Neural cell (in vitro differentiated cells): ENCODE data around the gene CPEB2. TPM values are rescaled to one million over a fixed set of nuclear protein-coding genes. Genes with fewer than 3 reads are reported as not detected.

Source experiments
- H2AFZ ChIP-seq: fragments of 200-600, 300-800 bp; sonication (generic), shearing (Covaris generic); 2 replicates; pipeline ENCODE4 v1.6.0; 2014; ENCODE audit warnings: low read depth, mild to moderate bottlenecking, antibody characterized with exemption, low read length, moderate library complexity
- H3F3A ChIP-seq: fragments of 200-600 bp; shearing (Covaris generic); 2 replicates; pipeline ENCODE4 v1.6.1; 2016; ENCODE audit warnings: mild to moderate bottlenecking, moderate library complexity, mixed read lengths, antibody characterized with exemption, low read length; ENCODE audit not compliant: insufficient read depth, poor library complexity, severe bottlenecking
- H3K27ac ChIP-seq: fragments of 200-600, 300-800 bp; sonication (generic), shearing (Covaris generic); 2 replicates; pipeline ENCODE4 v1.5.1; 2014; ENCODE audit warnings: mild to moderate bottlenecking, low read length, moderate library complexity
- H3K27me3 ChIP-seq: fragments of 300-800, 200-600 bp; sonication (generic), shearing (Covaris generic); 2 replicates; pipeline ENCODE4 v1.6.0; 2014; ENCODE audit warnings: mild to moderate bottlenecking, low read depth, low read length, moderate library complexity; ENCODE audit not compliant: insufficient read depth
- H3K36me3 ChIP-seq: fragments of 300-800, 200-600 bp; sonication (generic), shearing (Covaris generic); 2 replicates; pipeline ENCODE4 v1.5.1; 2014; ENCODE audit warnings: mild to moderate bottlenecking, antibody characterized with exemption, low read length, moderate library complexity; ENCODE audit not compliant: insufficient read depth
- H3K4me2 ChIP-seq: fragments of 300-800, 200-600 bp; sonication (generic), shearing (Covaris generic); 2 replicates; pipeline ENCODE4 v1.6.0; 2014; ENCODE audit warnings: mild to moderate bottlenecking, low read length
- H3K4me3 ChIP-seq: fragments of 300-800, 200-600 bp; sonication (generic), shearing (Covaris generic); 2 replicates; pipeline ENCODE4 v1.5.1; 2014; ENCODE audit warnings: mild to moderate bottlenecking, low read length, moderate library complexity
- H3K79me2 ChIP-seq: fragments of 200-600 bp; shearing (Covaris generic); replicated peaks from 2 replicates; pipeline ENCODE4 v1.6.0; 2014; ENCODE audit warnings: mild to moderate bottlenecking, low read length, moderate library complexity; ENCODE audit not compliant: insufficient read depth
- H3K9ac ChIP-seq: fragments of 300-800, 200-600 bp; sonication (generic), shearing (Covaris generic); 2 replicates; pipeline ENCODE4 v1.6.1; 2016; ENCODE audit warnings: mild to moderate bottlenecking, low read length, mixed read lengths
- H3K9me2 ChIP-seq: fragments of 200-600 bp; shearing (Covaris generic); 2 replicates; pipeline ENCODE4 v1.6.1; 2016; ENCODE audit warnings: mild to moderate bottlenecking, low read length, mixed read lengths; ENCODE audit not compliant: insufficient read depth
- H3K9me3 ChIP-seq: fragments of 200-600, 300-800 bp; sonication (generic), shearing (Covaris generic); 2 replicates; pipeline ENCODE4 v1.6.1; 2016; ENCODE audit warnings: mild to moderate bottlenecking, mixed run types, low read length, moderate library complexity, mixed read lengths
- H4K20me1 ChIP-seq: fragments of 200-600 bp; shearing (Covaris generic); 2 replicates; pipeline ENCODE4 v1.6.1; 2016; ENCODE audit warnings: mild to moderate bottlenecking, mixed run types; ENCODE audit not compliant: insufficient read depth
- EP300 ChIP-seq: fragments of 450-650 bp; conservative IDR thresholded peaks from 2 replicates; pipeline ENCODE4 v1.6.1; 2014; ENCODE audit warnings: antibody characterized with exemption, mild to moderate bottlenecking, moderate library complexity; ENCODE audit not compliant: poor library complexity, severe bottlenecking
- EZH2 ChIP-seq: fragments of 200-600, 300-800 bp; shearing (Covaris generic), sonication (generic); IDR thresholded peaks from 2 replicates; pipeline ENCODE4 v1.6.1; 2014; ENCODE audit warnings: antibody characterized with exemption, low read length, borderline replicate concordance, mild to moderate bottlenecking; ENCODE audit not compliant: insufficient read depth, poor library complexity, severe bottlenecking
- MXI1 ChIP-seq: fragments of 450-650 bp; conservative IDR thresholded peaks from 2 replicates; pipeline ENCODE4 v1.6.1; 2014; ENCODE audit warnings: antibody characterized with exemption, mild to moderate bottlenecking; ENCODE audit not compliant: poor library complexity, severe bottlenecking
- POLR2AphosphoS5 ChIP-seq: IDR thresholded peaks from 2 replicates; pipeline ENCODE4 v1.6.1; 2012
- RAD21 ChIP-seq: fragments of 450-650 bp; conservative IDR thresholded peaks from 2 replicates; pipeline ENCODE4 v1.6.1; 2014; ENCODE audit warnings: antibody characterized with exemption, mild to moderate bottlenecking, moderate library complexity
- SMC3 ChIP-seq: fragments of 450-650 bp; conservative IDR thresholded peaks from 2 replicates; pipeline ENCODE4 v1.6.1; 2014; ENCODE audit warnings: antibody characterized with exemption, mild to moderate bottlenecking, moderate library complexity; ENCODE audit not compliant: poor library complexity
- TAF1 ChIP-seq: IDR thresholded peaks from 2 replicates; pipeline ENCODE4 v1.6.1; 2012; ENCODE audit warnings: low read depth
- polyA plus RNA-seq: library from polyadenylated mRNA; depleted of rRNA; stranded (reverse); fragments of >200 nt; gene quantifications from 2 replicates; pipeline ENCODE4 v1.2.3, GENCODE V29; 2014
- TF ChIP-seq, protein P1 (sequence below): IDR thresholded peaks from 2 replicates; pipeline ENCODE4 v1.6.1; 2012; ENCODE audit warnings: borderline replicate concordance
- TF ChIP-seq, protein P2 (sequence below): fragments of 450-650 bp; IDR thresholded peaks from 2 replicates; pipeline ENCODE4 v1.5.1; 2014; ENCODE audit warnings: antibody characterized with exemption, mild to moderate bottlenecking, moderate library complexity; ENCODE audit not compliant: poor library complexity, severe bottlenecking

CPEB2 gene
- polyA plus RNA-seq, 1 donor from 2014 or later: 12.4 TPM

DNA sequence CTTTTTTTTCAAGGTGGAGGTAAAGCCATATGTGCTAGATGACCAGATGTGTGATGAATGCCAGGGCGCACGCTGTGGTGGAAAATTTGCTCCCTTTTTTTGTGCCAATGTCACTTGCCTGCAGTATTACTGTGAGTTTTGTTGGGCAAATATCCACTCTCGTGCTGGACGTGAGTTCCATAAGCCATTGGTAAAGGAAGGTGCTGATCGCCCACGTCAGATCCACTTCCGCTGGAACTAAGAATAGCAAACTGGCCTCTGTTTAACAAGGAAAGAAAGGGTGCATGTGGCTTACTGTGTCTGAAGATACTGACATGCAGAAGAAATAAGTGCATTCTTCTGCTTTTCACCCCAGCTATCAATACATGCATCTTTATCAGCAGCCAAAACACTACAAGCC lies 63.9 kb downstream of the CPEB2 start:
- Histone ChIP-seq H3K9ac (no peak overlapping the region), H2AFZ (no peak overlapping the region), H3K27ac (no peak overlapping the region), H3K4me3 (no peak overlapping the region), H3K79me2 (no peaks in the 10 kb centered on the region), H3K9me2 (no peaks in the 10 kb centered on the region), H3K9me3 (no peaks in the 10 kb centered on the region), H3K36me3 (peaks cover 5% of the 10 kb centered on the region), H3F3A (no peaks in the 10 kb centered on the region), H3K27me3 (no peaks in the 10 kb centered on the region), H3K4me2 (no peak overlapping the region), H4K20me1 (no peaks in the 10 kb centered on the region)
- TF ChIP-seq MXI1: no peak
- TF ChIP-seq, protein P1, sequence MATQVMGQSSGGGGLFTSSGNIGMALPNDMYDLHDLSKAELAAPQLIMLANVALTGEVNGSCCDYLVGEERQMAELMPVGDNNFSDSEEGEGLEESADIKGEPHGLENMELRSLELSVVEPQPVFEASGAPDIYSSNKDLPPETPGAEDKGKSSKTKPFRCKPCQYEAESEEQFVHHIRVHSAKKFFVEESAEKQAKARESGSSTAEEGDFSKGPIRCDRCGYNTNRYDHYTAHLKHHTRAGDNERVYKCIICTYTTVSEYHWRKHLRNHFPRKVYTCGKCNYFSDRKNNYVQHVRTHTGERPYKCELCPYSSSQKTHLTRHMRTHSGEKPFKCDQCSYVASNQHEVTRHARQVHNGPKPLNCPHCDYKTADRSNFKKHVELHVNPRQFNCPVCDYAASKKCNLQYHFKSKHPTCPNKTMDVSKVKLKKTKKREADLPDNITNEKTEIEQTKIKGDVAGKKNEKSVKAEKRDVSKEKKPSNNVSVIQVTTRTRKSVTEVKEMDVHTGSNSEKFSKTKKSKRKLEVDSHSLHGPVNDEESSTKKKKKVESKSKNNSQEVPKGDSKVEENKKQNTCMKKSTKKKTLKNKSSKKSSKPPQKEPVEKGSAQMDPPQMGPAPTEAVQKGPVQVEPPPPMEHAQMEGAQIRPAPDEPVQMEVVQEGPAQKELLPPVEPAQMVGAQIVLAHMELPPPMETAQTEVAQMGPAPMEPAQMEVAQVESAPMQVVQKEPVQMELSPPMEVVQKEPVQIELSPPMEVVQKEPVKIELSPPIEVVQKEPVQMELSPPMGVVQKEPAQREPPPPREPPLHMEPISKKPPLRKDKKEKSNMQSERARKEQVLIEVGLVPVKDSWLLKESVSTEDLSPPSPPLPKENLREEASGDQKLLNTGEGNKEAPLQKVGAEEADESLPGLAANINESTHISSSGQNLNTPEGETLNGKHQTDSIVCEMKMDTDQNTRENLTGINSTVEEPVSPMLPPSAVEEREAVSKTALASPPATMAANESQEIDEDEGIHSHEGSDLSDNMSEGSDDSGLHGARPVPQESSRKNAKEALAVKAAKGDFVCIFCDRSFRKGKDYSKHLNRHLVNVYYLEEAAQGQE: no peak
- no peak for TF ChIP-seq EZH2
- TF ChIP-seq SMC3: no peak
- TF ChIP-seq EP300: no peak
- no peak for TF ChIP-seq RAD21
- TF ChIP-seq, protein P2, sequence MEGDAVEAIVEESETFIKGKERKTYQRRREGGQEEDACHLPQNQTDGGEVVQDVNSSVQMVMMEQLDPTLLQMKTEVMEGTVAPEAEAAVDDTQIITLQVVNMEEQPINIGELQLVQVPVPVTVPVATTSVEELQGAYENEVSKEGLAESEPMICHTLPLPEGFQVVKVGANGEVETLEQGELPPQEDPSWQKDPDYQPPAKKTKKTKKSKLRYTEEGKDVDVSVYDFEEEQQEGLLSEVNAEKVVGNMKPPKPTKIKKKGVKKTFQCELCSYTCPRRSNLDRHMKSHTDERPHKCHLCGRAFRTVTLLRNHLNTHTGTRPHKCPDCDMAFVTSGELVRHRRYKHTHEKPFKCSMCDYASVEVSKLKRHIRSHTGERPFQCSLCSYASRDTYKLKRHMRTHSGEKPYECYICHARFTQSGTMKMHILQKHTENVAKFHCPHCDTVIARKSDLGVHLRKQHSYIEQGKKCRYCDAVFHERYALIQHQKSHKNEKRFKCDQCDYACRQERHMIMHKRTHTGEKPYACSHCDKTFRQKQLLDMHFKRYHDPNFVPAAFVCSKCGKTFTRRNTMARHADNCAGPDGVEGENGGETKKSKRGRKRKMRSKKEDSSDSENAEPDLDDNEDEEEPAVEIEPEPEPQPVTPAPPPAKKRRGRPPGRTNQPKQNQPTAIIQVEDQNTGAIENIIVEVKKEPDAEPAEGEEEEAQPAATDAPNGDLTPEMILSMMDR: no peak
- no peak for TF ChIP-seq TAF1
- TF ChIP-seq POLR2AphosphoS5: no peak

DNA sequence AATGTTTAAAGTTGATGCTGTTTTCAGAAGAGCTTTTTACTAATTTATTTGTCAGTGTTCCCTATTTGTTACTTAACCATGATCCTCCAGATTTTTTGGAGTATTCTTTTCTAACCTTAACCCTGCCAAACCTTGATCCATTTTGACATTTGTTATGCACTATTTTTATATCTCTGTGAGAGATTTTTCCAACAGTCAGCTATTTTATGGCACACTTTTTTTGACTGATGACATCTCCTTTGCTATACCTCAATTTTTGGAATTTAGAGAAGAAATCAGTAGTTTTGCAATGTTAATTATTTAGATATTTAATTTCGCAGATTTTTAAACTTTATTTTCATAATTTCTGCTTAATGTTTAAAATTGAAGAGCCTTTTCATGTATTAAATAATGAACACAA lies 66.0 kb downstream of the CPEB2 start:
- Histone ChIP-seq H3F3A (no peaks in the 10 kb centered on the region), H3K27ac (no peak overlapping the region), H4K20me1 (no peaks in the 10 kb centered on the region), H3K36me3 (peaks cover 5% of the 10 kb centered on the region), H3K9me2 (no peaks in the 10 kb centered on the region), H2AFZ (no peak overlapping the region), H3K9ac (no peak overlapping the region), H3K27me3 (no peaks in the 10 kb centered on the region), H3K79me2 (no peaks in the 10 kb centered on the region), H3K9me3 (no peaks in the 10 kb centered on the region), H3K4me2 (no peak overlapping the region), H3K4me3 (no peak overlapping the region)
- no peak for TF ChIP-seq SMC3
- TF ChIP-seq, protein P1: no peak
- TF ChIP-seq POLR2AphosphoS5: no peak
- no peak for TF ChIP-seq EZH2
- no peak for TF ChIP-seq TAF1
- TF ChIP-seq, protein P2: no peak
- TF ChIP-seq EP300: no peak
- no peak for TF ChIP-seq MXI1
- TF ChIP-seq RAD21: no peak
